Astrocyte (in vitro differentiated cells and primary cell): Measurements from ENCODE around the gene ARID2. TPM values are rescaled to one million over a fixed set of nuclear protein-coding genes. Genes with fewer than 3 reads are reported as not detected.

Experiments
- DNase-seq: peaks from one replicate; pipeline ENCODE4 v3.0.0-alpha.2; 2010; ENCODE audit warnings: low read depth
- FAIRE-seq: peaks from 2 replicates; lab custom pipeline; 2011; peaks lifted over from hg19 to GRCh38; lab: Jason Lieb, UNC
- H2AFZ ChIP-seq: 2 replicates; pipeline ENCODE4 v1.6.0; 2012; ENCODE audit warnings: low read depth, low read length, inconsistent platforms
- H3K27ac ChIP-seq: 2 replicates; pipeline ENCODE4 v1.5.1; 2011; ENCODE audit warnings: low read depth, low read length, inconsistent platforms
- H3K27me3 ChIP-seq: 2 replicates; pipeline ENCODE4 v1.6.0; 2011; ENCODE audit warnings: low read length, inconsistent platforms; ENCODE audit not compliant: insufficient read depth
- H3K36me3 ChIP-seq: 2 replicates; pipeline ENCODE4 v1.5.1; 2011; ENCODE audit warnings: low read length, inconsistent platforms; ENCODE audit not compliant: insufficient read depth
- H3K4me1 ChIP-seq: 2 replicates; pipeline ENCODE4 v1.5.1; 2011; ENCODE audit warnings: low read length, inconsistent platforms; ENCODE audit not compliant: insufficient read depth
- H3K4me2 ChIP-seq: 2 replicates; pipeline ENCODE4 v1.6.0; 2012; ENCODE audit warnings: low read length, inconsistent platforms
- H3K4me3 ChIP-seq: 2 replicates; pipeline ENCODE4 v1.5.1; 2011; ENCODE audit warnings: low read depth, mild to moderate bottlenecking, low read length, inconsistent platforms; ENCODE audit not compliant: insufficient read depth
- H3K79me2 ChIP-seq: 2 replicates; pipeline ENCODE4 v1.6.0; 2012; ENCODE audit warnings: mild to moderate bottlenecking, low read length, inconsistent platforms; ENCODE audit not compliant: insufficient read depth
- H3K9ac ChIP-seq: 2 replicates; pipeline ENCODE4 v1.6.0; 2012; ENCODE audit warnings: mild to moderate bottlenecking, low read length, inconsistent platforms
- H3K9me3 ChIP-seq: 2 replicates; pipeline ENCODE4 v1.5.1; 2012; ENCODE audit warnings: low read depth, mild to moderate bottlenecking, low read length, inconsistent platforms; ENCODE audit not compliant: insufficient read depth
- H4K20me1 ChIP-seq: 2 replicates; pipeline ENCODE4 v1.6.0; 2012; ENCODE audit warnings: low read length, inconsistent platforms; ENCODE audit not compliant: insufficient read depth
- H3K27ac Mint-ChIP-seq: one replicate; pipeline ENCODE4 v1.8.0; 2021; ENCODE audit warnings: mild to moderate bottlenecking, mixed read lengths; ENCODE audit not compliant: unreplicated experiment
- H3K27me3 Mint-ChIP-seq: one replicate; pipeline ENCODE4 v1.8.0; 2021; ENCODE audit warnings: low read depth, mixed read lengths; ENCODE audit not compliant: unreplicated experiment
- H3K36me3 Mint-ChIP-seq: one replicate; pipeline ENCODE4 v1.8.0; 2021; ENCODE audit warnings: low read depth, mixed read lengths; ENCODE audit not compliant: unreplicated experiment
- H3K4me1 Mint-ChIP-seq: one replicate; pipeline ENCODE4 v1.8.0; 2021; ENCODE audit warnings: low read depth, mixed read lengths; ENCODE audit not compliant: unreplicated experiment
- H3K4me3 Mint-ChIP-seq: one replicate; pipeline ENCODE4 v1.8.0; 2021; ENCODE audit warnings: mild to moderate bottlenecking, moderate library complexity, mixed read lengths; ENCODE audit not compliant: unreplicated experiment
- H3K9me3 Mint-ChIP-seq: one replicate; pipeline ENCODE4 v1.8.0; 2021; ENCODE audit warnings: mild to moderate bottlenecking, mixed read lengths; ENCODE audit not compliant: unreplicated experiment
- CTCF ChIP-seq: IDR thresholded peaks from 2 replicates; pipeline ENCODE4 v1.5.1; 2011; ENCODE audit warnings: low read depth, mild to moderate bottlenecking, inconsistent platforms, low read length, moderate library complexity; ENCODE audit not compliant: insufficient read depth
- EZH2 ChIP-seq: IDR thresholded peaks from 2 replicates; pipeline ENCODE4 v1.6.1; 2012; ENCODE audit warnings: mild to moderate bottlenecking, low read length, inconsistent platforms; ENCODE audit not compliant: insufficient read depth
- total RNA-seq: library from RNA; stranded (reverse); gene quantifications from 2 replicates; pipeline ENCODE4 v1.2.1, GENCODE V29; 2021

Gene ARID2
- total RNA-seq, 1 donor from 2014 or later = 23.8 TPM

- no peaks in the 10 kb centered on the region for H3K36me3 ChIP-seq
- H3K9ac ChIP-seq = no peak overlapping the region
- no peaks in the 10 kb centered on the region for H3K9me3 ChIP-seq
- DNase-seq = no peak
- H3K4me2 ChIP-seq = no peak overlapping the region
- Mint-ChIP-seq H3K4me3 (no peak overlapping the region), H3K4me1 (no peaks in the 10 kb centered on the region), H3K27me3 (no peaks in the 10 kb centered on the region), H3K36me3 (no peaks in the 10 kb centered on the region), H3K9me3 (no peaks in the 10 kb centered on the region), H3K27ac (no peak overlapping the region)
- FAIRE-seq = no peak
- no peaks in the 10 kb centered on the region for H3K27me3 ChIP-seq
- TF ChIP-seq EZH2 = no peak
- no peak for TF ChIP-seq CTCF
- H3K4me3 ChIP-seq = no peak overlapping the region
- H3K79me2 ChIP-seq = no peaks in the 10 kb centered on the region
- H2AFZ ChIP-seq = no peak overlapping the region
- no peaks in the 10 kb centered on the region for H3K4me1 ChIP-seq
- no peaks in the 10 kb centered on the region for H4K20me1 ChIP-seq
- H3K27ac ChIP-seq = no peak overlapping the region
These were observed 32.1 kb upstream of the ARID2 start for GRCh38 chr12:45697371-45697770.

DNA sequence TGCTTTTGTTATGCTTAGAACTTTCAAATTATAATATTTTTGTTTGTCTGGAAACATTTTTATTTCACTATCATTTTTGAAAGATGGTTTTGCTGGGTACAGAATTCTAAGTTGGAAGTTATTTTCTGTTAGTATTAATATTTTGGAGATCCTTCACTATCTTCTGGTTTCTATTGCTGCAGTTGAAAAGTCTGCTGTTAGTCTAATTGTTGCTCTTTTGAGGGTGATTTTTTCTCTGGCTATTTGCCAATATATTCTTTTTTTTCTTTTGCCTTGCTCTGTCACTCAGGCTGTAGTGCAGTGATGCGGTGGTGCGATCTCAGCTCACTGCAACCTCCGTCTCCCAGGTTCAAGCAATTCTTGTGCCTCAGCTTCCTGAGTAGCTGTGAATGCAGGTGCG is 28.2 kb upstream of the ARID2 start:
- H3K4me2 ChIP-seq = no peak overlapping the region
- no peaks in the 10 kb centered on the region for H3K27me3 ChIP-seq
- H3K9me3 ChIP-seq = no peaks in the 10 kb centered on the region
- H3K36me3 Mint-ChIP-seq = no peaks in the 10 kb centered on the region
- H3K27ac ChIP-seq = no peak overlapping the region
- no peak overlapping the region for H3K27ac Mint-ChIP-seq
- H3K4me1 Mint-ChIP-seq = no peaks in the 10 kb centered on the region
- no peaks in the 10 kb centered on the region for H4K20me1 ChIP-seq
- DNase-seq = no peak
- TF ChIP-seq CTCF (no peak), EZH2 (no peak)
- H3K36me3 ChIP-seq = no peaks in the 10 kb centered on the region
- no peak overlapping the region for H3K4me3 Mint-ChIP-seq
- no peaks in the 10 kb centered on the region for H3K4me1 ChIP-seq
- H3K4me3 ChIP-seq = no peak overlapping the region
- no peaks in the 10 kb centered on the region for H3K27me3 Mint-ChIP-seq
- H3K79me2 ChIP-seq = no peaks in the 10 kb centered on the region
- H3K9ac ChIP-seq = no peak overlapping the region
- no peak for FAIRE-seq
- no peak overlapping the region for H2AFZ ChIP-seq
- H3K9me3 Mint-ChIP-seq = no peaks in the 10 kb centered on the region

- H3K4me1 Mint-ChIP-seq = peaks cover 6% of the 10 kb centered on the region
- H3K36me3 Mint-ChIP-seq = no peaks in the 10 kb centered on the region
- Histone ChIP-seq H3K27me3 (no peaks in the 10 kb centered on the region), H3K36me3 (no peaks in the 10 kb centered on the region), H3K27ac (no peak overlapping the region), H3K4me3 (no peak overlapping the region), H2AFZ (no peak overlapping the region), H3K79me2 (no peaks in the 10 kb centered on the region), H3K4me1 (no peaks in the 10 kb centered on the region), H3K4me2 (no peak overlapping the region), H4K20me1 (no peaks in the 10 kb centered on the region), H3K9me3 (no peaks in the 10 kb centered on the region), H3K9ac (no peak overlapping the region)
- H3K4me3 Mint-ChIP-seq = no peak overlapping the region
- no peaks in the 10 kb centered on the region for H3K27me3 Mint-ChIP-seq
- TF ChIP-seq EZH2 (no peak), CTCF (no peak)
- FAIRE-seq = no peak
- no peaks in the 10 kb centered on the region for H3K9me3 Mint-ChIP-seq
- DNase-seq = peak; percentile 18
- no peak overlapping the region for H3K27ac Mint-ChIP-seq
These were observed 25.6 kb upstream of the ARID2 start for GRCh38 chr12:45703942-45704341.
